ACHN (cell line): ENCODE measurements around the gene B4GALT7.
"Not testable (repeated sequence)": the region's sequence is repeated elsewhere in the genome, so short reads cannot be mapped to it uniquely, and the experiment has no call there.

Source experiments
- DNase-seq: peaks from one replicate; pipeline ENCODE4 v3.0.0-alpha.2; 2015
- in situ Hi-C: cut with HindIII; loops from 2 replicates; pipeline ENCODE4 v1.10.0; 2017; ENCODE audit warnings: low sequenced_read_pairs, low pct_ligation_motif_present, low pct_unique_long_range_greater_than_20kb

The B4GALT7 gene

GRCh38 chr5:177658542-177658941, 58.6 kb downstream of the B4GALT7 start:
- in situ Hi-C loops, DNase-seq: not testable (repeated sequence)
